Uterus (tissue), 2 donors: ENCODE measurements around the gene FANCD2.

Experiments used
- POLR2A ChIP-seq, 2 donors: fragments of 450-650 bp; IDR thresholded peaks; one replicate each; pipeline ENCODE4 v1.6.1; 2016; ENCODE audit warnings: antibody characterized with exemption in 2 of 2, mild to moderate bottlenecking in 1 of 2, moderate library complexity in 1 of 2
- TF ChIP-seq, protein P1 (sequence below), 4 experiments: fragments of 200-600 bp in 2 of 4; fragments of 450-650 bp in 2 of 4; sonication (generic) in 2 of 4; IDR thresholded peaks; one replicate each; pipeline ENCODE4 v1.5.1; 2016 to 2019; ENCODE audit warnings: antibody characterized with exemption in 4 of 4, mild to moderate bottlenecking in 2 of 4, moderate library complexity in 1 of 4

DNA sequence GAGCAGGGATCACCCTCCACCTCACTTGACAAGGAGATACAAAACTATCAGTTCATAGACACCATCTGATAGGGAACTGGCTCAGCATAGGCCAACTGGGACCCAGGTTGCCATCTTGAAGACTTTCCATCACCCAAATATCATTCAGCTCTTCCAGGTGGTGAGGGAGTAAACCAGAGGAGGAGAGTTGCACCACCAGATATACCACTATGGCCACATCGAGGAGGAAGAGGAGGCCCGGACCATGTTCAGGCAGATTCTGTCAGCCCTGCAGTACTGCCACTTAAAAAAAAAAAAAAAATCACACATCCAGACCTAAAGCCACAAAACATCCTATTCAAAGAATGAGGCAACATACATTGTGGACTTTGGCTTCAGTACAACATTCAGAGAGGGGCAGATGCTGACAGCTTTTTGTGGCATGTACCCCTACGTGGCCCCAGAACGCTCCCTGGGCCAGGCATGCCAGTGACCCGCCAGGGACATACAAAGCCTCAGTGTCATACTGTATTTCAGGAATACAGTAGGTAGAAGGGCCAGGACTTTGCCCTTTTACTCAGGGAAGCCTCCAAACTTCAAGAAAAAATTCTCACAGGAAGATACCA lies 21.2 kb upstream of the FANCD2 start:
- TF ChIP-seq, protein P1, sequence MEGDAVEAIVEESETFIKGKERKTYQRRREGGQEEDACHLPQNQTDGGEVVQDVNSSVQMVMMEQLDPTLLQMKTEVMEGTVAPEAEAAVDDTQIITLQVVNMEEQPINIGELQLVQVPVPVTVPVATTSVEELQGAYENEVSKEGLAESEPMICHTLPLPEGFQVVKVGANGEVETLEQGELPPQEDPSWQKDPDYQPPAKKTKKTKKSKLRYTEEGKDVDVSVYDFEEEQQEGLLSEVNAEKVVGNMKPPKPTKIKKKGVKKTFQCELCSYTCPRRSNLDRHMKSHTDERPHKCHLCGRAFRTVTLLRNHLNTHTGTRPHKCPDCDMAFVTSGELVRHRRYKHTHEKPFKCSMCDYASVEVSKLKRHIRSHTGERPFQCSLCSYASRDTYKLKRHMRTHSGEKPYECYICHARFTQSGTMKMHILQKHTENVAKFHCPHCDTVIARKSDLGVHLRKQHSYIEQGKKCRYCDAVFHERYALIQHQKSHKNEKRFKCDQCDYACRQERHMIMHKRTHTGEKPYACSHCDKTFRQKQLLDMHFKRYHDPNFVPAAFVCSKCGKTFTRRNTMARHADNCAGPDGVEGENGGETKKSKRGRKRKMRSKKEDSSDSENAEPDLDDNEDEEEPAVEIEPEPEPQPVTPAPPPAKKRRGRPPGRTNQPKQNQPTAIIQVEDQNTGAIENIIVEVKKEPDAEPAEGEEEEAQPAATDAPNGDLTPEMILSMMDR (IDR thresholded peaks at IDR 0.05), result no peak
- TF ChIP-seq POLR2A (IDR thresholded peaks at IDR 0.05), result no peak
